ENCODE results near the gene CYREN.

Gene CYREN

DNA sequence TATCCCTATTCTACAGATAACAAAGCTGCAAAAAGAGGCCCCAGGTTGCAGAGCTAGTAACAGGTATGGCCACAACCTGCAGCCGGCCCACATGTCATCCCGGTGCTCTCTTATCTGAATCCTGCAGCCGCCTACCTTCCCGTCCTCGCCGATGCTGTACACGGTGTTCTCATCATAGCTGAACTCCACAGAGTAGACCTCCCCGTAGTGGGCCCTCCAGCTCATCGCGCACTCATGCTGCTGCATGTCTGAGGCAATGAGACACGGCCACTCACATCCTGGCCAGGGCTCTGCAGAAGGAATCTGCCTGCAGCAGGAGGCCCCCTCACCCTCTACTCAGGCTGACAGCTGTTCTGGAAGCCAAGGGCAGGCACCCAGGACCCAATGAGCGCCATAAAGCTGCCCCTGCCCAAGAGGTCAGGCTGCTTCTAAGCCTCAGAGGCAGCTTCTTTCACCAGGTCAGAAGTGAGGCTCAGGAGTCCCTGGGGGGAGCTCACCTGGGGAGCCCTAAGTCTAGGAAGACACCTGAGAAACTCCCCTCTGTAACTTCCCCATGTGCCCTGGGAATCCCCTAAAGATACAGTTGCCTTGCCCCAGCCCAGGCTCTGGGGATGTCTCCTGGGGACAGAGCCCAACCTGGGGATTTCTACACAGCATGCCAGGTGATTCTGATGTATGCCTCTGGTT lies 17.9 kb upstream of the CYREN start:
- Histone ChIP-seq H4K20me1 (ENCODE audit: insufficient read depth) (no peaks in the 10 kb centered on the region), H3K27ac (no peak overlapping the region), H3K4me1 (ENCODE audit: low read depth, poor library complexity, severe bottlenecking) (peaks cover 10% of the 10 kb centered on the region), H3K4me3 (IDR thresholded peaks at IDR 0.05; ENCODE audit: insufficient read depth, low read depth, low read length) (no peak overlapping the region), H3K27me3 (ENCODE audit: insufficient read depth, low read depth) (no peaks in the 10 kb centered on the region), H3K4me2 (no peak overlapping the region), H3K79me2 (ENCODE audit: insufficient read depth, low read depth) (no peaks in the 10 kb centered on the region), H3K9ac (no peak overlapping the region), H2AFZ (ENCODE audit: low read depth) (no peak overlapping the region), H3K36me3 (ENCODE audit: insufficient read depth) (no peaks in the 10 kb centered on the region)
- TF ChIP-seq, protein P1, sequence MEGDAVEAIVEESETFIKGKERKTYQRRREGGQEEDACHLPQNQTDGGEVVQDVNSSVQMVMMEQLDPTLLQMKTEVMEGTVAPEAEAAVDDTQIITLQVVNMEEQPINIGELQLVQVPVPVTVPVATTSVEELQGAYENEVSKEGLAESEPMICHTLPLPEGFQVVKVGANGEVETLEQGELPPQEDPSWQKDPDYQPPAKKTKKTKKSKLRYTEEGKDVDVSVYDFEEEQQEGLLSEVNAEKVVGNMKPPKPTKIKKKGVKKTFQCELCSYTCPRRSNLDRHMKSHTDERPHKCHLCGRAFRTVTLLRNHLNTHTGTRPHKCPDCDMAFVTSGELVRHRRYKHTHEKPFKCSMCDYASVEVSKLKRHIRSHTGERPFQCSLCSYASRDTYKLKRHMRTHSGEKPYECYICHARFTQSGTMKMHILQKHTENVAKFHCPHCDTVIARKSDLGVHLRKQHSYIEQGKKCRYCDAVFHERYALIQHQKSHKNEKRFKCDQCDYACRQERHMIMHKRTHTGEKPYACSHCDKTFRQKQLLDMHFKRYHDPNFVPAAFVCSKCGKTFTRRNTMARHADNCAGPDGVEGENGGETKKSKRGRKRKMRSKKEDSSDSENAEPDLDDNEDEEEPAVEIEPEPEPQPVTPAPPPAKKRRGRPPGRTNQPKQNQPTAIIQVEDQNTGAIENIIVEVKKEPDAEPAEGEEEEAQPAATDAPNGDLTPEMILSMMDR (conservative IDR thresholded peaks at IDR 0.05; ENCODE audit: low read depth, low read length) = no peak

DNA sequence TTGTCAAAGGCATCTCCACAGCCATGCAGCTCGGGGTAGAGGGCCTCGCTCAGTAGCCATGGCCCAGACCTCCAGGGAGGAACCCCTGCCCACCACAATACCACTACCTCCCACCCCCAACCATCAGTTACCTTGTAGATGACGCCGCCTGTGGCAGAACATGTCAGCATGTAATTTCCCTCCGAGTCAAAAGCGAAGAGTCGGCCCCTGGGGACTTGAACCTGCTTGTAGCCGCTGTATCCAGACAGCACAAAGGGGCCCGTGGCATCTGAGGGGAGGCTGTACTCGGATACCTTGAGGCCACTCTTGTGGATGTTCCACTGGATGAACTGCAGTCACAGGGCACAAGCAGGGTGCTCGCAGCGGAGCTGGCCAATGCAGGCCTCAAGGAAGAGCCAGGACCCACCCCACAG lies 16.3 kb upstream of the CYREN start:
- Histone ChIP-seq H3K27me3 (ENCODE audit: insufficient read depth, low read depth) (no peaks in the 10 kb centered on the region), H3K4me2 (no peak overlapping the region), H3K27ac (no peak overlapping the region), H3K9ac (no peak overlapping the region), H3K79me2 (ENCODE audit: insufficient read depth, low read depth) (no peaks in the 10 kb centered on the region), H2AFZ (ENCODE audit: low read depth) (no peak overlapping the region), H4K20me1 (ENCODE audit: insufficient read depth) (no peaks in the 10 kb centered on the region), H3K4me3 (IDR thresholded peaks at IDR 0.05; ENCODE audit: insufficient read depth, low read depth, low read length) (no peak overlapping the region), H3K4me1 (ENCODE audit: low read depth, poor library complexity, severe bottlenecking) (peaks cover 10% of the 10 kb centered on the region), H3K36me3 (ENCODE audit: insufficient read depth) (no peaks in the 10 kb centered on the region)
- TF ChIP-seq, protein P1 (conservative IDR thresholded peaks at IDR 0.05; ENCODE audit: low read depth, low read length) = no peak

DNA sequence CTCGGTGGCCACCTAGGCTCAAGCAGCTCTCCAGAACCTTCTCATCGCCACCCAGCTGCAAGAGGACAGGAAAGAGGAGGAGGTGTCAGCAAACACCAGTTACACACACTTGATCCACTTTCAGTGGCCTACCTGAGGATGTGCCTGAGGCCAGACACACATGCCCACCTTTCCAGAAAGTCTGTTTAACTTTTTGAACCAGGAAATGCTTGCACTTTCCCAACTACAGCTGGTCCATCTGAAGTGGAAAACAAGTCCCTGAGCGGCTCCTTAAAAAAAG lies 15.7 kb upstream of the CYREN start:
- no peaks in the 10 kb centered on the region for H4K20me1 ChIP-seq (ENCODE audit: insufficient read depth)
- H3K4me2 ChIP-seq = no peak overlapping the region
- no peak overlapping the region for H3K9ac ChIP-seq
- no peaks in the 10 kb centered on the region for H3K36me3 ChIP-seq (ENCODE audit: insufficient read depth)
- TF ChIP-seq, protein P1 (conservative IDR thresholded peaks at IDR 0.05; ENCODE audit: low read depth, low read length) = no peak
- peaks cover 10% of the 10 kb centered on the region for H3K4me1 ChIP-seq (ENCODE audit: low read depth, poor library complexity, severe bottlenecking)
- no peak overlapping the region for H2AFZ ChIP-seq (ENCODE audit: low read depth)
- H3K27ac ChIP-seq = no peak overlapping the region
- no peak overlapping the region for H3K4me3 ChIP-seq (IDR thresholded peaks at IDR 0.05; ENCODE audit: insufficient read depth, low read depth, low read length)
- H3K79me2 ChIP-seq (ENCODE audit: insufficient read depth, low read depth) = no peaks in the 10 kb centered on the region
- no peaks in the 10 kb centered on the region for H3K27me3 ChIP-seq (ENCODE audit: insufficient read depth, low read depth)

DNA sequence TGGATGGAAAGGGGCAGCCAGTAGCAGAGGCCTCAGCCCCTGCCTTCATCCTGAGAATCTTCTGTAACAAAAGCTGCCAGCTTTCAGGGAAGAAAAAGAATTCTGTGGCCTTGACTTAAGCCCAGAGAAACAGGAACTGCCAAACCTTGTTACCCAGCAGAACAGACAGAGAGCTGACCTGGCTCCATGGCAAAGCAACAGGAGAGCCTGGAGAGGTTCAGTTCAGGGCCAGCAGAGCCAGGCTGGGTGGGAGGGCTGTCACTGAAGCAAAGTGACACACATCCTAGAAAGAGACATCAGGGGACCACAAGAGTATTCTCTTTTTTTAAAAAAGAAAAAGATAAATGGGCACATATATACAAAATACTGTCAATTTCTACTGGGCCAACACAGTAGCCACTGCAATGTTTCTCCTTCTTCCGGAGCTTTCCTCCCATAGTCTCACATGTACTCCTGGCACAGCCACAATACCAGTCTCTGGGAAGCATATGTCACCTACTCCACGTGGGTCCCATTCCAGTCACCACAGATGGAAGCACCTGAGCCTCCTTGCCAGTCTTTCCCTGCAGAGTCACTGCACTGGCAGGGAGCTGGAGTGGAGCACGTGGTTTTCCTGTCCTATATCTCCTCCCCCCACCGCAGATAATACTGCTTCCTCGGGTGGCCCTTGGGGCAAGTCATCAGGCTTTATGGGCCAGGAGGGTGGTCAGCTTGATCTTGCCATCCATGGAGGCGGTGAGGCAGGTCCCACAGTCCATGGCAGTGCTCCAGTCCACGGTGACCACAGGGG lies 15.2 kb upstream of the CYREN start:
- no peak overlapping the region for H2AFZ ChIP-seq (ENCODE audit: low read depth)
- no peaks in the 10 kb centered on the region for H3K79me2 ChIP-seq (ENCODE audit: insufficient read depth, low read depth)
- H3K27ac ChIP-seq = no peak overlapping the region
- no peaks in the 10 kb centered on the region for H4K20me1 ChIP-seq (ENCODE audit: insufficient read depth)
- H3K27me3 ChIP-seq (ENCODE audit: insufficient read depth, low read depth) = no peaks in the 10 kb centered on the region
- no peak overlapping the region for H3K4me2 ChIP-seq
- no peaks in the 10 kb centered on the region for H3K36me3 ChIP-seq (ENCODE audit: insufficient read depth)
- no peak overlapping the region for H3K9ac ChIP-seq
- no peak overlapping the region for H3K4me3 ChIP-seq (IDR thresholded peaks at IDR 0.05; ENCODE audit: insufficient read depth, low read depth, low read length)
- peaks cover 10% of the 10 kb centered on the region for H3K4me1 ChIP-seq (ENCODE audit: low read depth, poor library complexity, severe bottlenecking)
- TF ChIP-seq, protein P1 (conservative IDR thresholded peaks at IDR 0.05; ENCODE audit: low read depth, low read length) = no peak

Data from KMS-11 (cell line).